Astrocyte of the spinal cord (primary cell): ENCODE data around the gene MPDZ.
A peak's percentile ranks its signal among the peaks of the same experiment; 100 is the strongest.

Source experiments
- DNase-seq: peaks from one replicate; pipeline ENCODE4 v3.0.0; 2011; ENCODE audit warnings: low read depth, low spot score
- H3K4me3 ChIP-seq: 2 replicates; pipeline ENCODE4 v1.5.1; 2011; ENCODE audit warnings: low read depth, mild to moderate bottlenecking, low read length, moderate library complexity
- in situ Hi-C: cut with HindIII; loops from 2 replicates; pipeline ENCODE4 v1.10.0; 2017; ENCODE audit warnings: low sequenced_read_pairs
- TF ChIP-seq, protein P1 (sequence below): IDR thresholded peaks from 2 replicates; pipeline ENCODE4 v1.5.1; 2012; ENCODE audit warnings: low read depth, mild to moderate bottlenecking, low read length, inconsistent platforms

MPDZ gene

DNA sequence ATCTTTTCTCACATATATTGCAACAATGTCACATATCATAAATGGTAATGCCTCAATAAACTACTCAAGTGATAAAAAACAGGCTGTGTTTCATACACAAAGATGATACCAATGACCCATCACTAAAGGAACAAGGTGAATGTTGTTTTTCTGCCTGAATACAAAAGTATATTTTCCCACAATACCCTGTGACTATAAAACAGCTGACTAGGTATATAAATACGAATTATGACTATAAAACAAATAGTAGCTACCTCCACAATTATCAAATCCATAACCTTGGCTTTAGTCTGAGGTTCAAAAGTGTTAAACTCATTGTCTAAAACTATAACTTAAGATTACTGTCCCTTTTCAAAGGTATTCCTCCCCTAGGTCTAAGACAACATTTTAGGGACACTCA, 58.7 kb downstream of the MPDZ start:
- no peak overlapping the region for H3K4me3 ChIP-seq
- TF ChIP-seq, protein P1, sequence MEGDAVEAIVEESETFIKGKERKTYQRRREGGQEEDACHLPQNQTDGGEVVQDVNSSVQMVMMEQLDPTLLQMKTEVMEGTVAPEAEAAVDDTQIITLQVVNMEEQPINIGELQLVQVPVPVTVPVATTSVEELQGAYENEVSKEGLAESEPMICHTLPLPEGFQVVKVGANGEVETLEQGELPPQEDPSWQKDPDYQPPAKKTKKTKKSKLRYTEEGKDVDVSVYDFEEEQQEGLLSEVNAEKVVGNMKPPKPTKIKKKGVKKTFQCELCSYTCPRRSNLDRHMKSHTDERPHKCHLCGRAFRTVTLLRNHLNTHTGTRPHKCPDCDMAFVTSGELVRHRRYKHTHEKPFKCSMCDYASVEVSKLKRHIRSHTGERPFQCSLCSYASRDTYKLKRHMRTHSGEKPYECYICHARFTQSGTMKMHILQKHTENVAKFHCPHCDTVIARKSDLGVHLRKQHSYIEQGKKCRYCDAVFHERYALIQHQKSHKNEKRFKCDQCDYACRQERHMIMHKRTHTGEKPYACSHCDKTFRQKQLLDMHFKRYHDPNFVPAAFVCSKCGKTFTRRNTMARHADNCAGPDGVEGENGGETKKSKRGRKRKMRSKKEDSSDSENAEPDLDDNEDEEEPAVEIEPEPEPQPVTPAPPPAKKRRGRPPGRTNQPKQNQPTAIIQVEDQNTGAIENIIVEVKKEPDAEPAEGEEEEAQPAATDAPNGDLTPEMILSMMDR = no peak
- DNase-seq = no peak
- in situ Hi-C loops = no loop called here

GRCh38 chr9:13215791-13216554, 63.5 kb downstream of the MPDZ start:
- in situ Hi-C loops = no loop called here
- no peak overlapping the region for H3K4me3 ChIP-seq
- TF ChIP-seq, protein P1 = no peak
- DNase-seq = no peak

GRCh38 chr9:13213998-13214397, 65.5 kb downstream of the MPDZ start:
- in situ Hi-C loops = no loop called here
- DNase-seq = no peak
- TF ChIP-seq, protein P1 = no peak
- no peak overlapping the region for H3K4me3 ChIP-seq

DNA sequence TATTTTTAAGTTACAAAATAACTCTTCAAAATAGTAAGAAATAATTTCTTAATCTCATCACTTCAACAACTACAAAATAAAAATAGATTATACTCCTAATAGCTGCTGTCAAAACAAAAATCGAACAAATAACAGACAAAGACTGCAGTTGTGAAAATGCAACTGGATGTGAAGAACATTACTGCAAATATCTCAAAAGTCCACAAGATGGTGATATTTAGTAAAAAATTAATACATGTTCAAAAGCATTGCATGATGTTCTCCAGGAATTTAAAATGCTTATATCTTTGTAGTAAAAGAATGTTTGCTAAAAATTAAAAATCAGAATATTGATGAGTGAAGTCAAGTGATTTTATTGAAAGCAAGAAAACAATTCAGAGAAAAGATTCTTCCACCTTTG, 66.2 kb downstream of the MPDZ start:
- TF ChIP-seq, protein P1 = no peak
- H3K4me3 ChIP-seq = no peak overlapping the region
- DNase-seq = peak; percentile 53
- in situ Hi-C loops = no loop called here

GRCh38 chr9:13210306-13210705, 69.2 kb downstream of the MPDZ start:
- H3K4me3 ChIP-seq = no peak overlapping the region
- no peak for DNase-seq
- in situ Hi-C loops = no loop called here
- TF ChIP-seq, protein P1 = no peak

DNA sequence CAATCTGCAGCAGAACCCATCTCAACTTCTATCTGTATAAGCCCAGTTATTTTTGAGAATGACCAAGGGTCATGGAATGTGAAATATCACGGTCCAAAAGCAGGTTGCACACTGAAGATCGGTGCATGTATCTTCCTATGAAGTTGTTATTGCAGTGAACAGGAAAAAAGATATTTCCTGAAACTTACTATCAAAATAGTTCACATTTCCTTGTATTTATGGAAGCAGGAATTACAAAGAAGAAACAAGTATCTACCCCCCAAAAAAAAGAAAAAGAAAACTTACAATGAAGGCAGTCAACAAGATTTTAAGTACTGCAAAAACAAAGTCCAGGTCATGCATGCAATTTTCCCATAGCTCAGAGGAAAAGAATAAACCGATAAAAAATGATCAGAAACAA, 70.0 kb downstream of the MPDZ start:
- in situ Hi-C loops = no loop called here
- TF ChIP-seq, protein P1 = no peak
- no peak overlapping the region for H3K4me3 ChIP-seq
- DNase-seq = no peak
